WI38 (cell line): ENCODE results near the gene P3H4.

ENCODE experiments used
- H3K4me3 ChIP-seq: 2 replicates; pipeline ENCODE4 v1.5.1; 2011; ENCODE audit warnings: low read depth, mild to moderate bottlenecking, control low read depth, low read length
- TF ChIP-seq, protein P1 (sequence below): IDR thresholded peaks from 2 replicates; pipeline ENCODE4 v1.5.1; 2012; ENCODE audit warnings: low read depth, mild to moderate bottlenecking, control low read depth, low read length

P3H4 gene

DNA sequence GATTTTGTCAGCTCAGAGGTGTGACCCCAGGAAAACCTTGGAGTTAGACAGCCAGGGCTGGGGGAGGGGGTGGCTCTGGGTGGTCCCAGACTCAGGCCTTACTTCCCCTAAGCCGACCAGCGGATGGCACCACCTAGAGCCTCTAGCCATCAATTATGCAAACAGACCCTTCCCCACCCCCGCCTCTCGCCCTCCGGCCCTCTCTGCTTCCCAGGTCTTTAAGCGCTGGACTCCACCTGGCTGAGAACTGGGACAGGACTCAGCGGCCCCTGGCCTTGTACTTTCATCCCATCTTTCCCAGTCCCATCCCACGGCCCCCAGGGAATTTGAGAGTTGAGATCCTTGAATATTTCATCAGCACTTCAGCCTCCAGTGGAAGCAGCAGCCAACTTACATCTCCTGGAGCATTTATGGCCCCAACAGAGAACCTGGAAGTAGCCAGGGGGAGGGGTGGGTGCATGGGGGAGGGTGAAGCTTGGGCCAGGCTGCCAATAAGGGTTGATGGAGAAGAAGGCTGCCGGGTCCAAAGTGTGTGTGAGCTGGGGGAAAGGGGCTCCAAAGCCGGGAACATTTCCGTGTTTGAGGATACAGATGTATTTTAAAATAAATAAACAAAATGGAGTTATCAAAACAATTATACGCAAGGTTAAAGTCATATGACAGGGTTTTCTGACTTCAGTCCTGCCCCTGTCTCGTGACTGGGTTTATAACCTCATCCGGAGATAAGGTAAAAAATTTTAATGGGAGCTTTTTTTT, 17.8 kb downstream of the P3H4 start:
- TF ChIP-seq, protein P1, sequence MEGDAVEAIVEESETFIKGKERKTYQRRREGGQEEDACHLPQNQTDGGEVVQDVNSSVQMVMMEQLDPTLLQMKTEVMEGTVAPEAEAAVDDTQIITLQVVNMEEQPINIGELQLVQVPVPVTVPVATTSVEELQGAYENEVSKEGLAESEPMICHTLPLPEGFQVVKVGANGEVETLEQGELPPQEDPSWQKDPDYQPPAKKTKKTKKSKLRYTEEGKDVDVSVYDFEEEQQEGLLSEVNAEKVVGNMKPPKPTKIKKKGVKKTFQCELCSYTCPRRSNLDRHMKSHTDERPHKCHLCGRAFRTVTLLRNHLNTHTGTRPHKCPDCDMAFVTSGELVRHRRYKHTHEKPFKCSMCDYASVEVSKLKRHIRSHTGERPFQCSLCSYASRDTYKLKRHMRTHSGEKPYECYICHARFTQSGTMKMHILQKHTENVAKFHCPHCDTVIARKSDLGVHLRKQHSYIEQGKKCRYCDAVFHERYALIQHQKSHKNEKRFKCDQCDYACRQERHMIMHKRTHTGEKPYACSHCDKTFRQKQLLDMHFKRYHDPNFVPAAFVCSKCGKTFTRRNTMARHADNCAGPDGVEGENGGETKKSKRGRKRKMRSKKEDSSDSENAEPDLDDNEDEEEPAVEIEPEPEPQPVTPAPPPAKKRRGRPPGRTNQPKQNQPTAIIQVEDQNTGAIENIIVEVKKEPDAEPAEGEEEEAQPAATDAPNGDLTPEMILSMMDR: no peak
- H3K4me3 ChIP-seq: no peak overlapping the region

DNA sequence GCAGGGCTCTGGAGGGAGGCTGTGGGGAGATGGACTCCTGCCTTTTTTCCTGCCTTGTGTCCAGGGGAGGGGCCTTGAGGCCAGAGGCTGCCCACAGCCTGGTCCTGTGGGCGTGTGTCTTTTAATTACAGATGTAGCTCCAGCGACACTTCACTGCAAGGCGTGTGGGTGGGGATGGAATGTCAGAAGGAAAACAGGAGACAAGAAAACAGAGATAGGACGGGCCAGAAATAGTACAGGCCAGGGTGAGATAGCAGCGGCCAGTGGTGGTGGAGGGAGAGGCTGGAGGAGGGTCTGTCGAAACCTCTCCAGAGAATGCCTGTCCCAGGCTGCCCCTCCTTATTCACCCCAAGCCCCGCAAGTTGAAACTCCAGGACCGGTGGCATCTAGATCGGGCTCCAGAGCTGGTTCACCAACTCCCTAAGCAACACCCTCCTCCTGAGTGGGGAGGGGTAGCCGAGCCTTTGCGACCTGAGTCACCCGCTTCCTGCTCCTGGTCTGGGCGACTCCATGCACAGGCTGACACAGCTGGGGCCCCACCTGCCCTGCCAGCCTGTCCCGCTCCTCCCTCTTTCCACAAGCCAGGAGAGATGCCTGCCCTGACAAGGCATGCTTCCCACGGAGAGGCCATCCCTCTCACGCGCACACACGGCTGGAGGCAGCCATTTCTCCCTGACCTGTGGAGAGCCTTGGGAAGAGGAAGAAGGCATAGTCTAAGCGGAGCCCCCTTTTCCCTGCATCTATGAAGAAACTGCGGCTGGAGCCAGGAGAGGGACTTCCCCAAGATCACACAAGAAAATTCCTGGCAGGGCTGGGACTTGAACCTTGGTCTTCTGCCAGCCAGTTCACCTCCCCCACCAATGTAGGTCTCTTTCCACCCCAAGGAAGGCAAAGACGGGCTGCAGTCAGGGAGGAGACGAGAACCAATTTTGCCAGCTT, 18.6 kb downstream of the P3H4 start:
- no peak overlapping the region for H3K4me3 ChIP-seq
- TF ChIP-seq, protein P1: no peak

DNA sequence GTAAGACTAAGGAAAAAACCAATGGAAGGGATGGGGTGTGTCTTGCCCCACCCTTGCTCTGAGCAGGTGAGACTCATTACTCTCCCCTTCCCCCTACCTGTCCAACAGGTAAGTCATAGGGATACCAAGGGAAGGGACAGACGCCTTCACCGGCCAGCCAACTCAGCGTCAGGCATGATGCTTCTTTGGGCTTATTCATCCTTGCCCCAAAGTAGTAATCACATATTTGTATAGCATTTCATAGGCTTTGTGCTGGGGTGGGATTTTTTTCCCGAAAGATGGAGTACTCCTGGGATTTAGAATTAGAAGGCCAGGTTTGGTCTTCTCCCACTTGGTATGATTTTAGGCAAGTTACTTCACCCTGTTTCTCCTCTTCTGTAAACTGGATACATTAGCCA, 24.7 kb downstream of the P3H4 start:
- TF ChIP-seq, protein P1: no peak
- H3K4me3 ChIP-seq: no peak overlapping the region

DNA sequence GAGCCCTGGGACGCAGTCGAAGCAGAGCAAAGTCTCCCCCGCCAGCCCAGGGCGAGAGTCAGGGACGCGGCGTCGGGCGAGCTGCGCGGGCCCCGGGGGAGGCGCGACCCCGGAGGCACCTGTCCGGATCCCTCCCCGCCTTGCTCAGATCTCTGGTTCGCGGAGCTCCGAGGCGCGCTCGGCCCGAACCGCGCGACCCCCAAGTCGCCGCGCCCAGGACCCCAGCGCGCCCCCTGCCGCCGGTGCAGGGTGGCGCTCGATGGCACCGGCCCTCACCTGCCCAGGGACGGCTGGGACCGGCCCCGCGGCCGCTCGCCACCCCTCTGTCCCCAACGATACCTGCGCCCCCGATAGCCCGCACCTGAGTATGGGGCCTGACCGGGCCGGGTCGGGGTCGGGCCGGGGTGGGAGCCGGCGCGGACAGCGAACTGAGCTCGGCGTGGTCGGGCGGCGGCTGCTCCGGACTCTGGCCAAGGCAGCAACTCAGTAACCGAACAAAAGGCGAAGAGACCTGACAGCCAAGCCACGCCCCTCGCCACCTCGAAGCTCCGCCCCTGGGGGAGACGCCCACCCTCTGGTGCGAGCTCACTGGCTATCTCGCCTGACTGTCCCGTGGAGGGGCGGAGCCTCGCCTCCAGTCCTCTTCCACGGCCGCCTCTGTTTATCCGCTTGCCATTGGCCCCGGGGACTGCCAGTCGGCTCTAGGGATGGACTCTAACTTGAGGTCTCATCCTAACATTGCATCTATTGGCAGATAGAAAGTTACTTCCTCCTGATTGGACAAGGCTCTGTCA, 25.3 kb downstream of the P3H4 start, which contains the start of gene JUP:
Gene JUP, minus strand, starts transcription at position 485 of the 794 bp plus-strand sequence. CDS start 14,857 bp downstream, outside the sequence.
- TF ChIP-seq, protein P1: peak; percentile 15; the same call in 1 of the 2 replicates
- peak within 1 kb of the TSS; percentile 61 for H3K4me3 ChIP-seq

DNA sequence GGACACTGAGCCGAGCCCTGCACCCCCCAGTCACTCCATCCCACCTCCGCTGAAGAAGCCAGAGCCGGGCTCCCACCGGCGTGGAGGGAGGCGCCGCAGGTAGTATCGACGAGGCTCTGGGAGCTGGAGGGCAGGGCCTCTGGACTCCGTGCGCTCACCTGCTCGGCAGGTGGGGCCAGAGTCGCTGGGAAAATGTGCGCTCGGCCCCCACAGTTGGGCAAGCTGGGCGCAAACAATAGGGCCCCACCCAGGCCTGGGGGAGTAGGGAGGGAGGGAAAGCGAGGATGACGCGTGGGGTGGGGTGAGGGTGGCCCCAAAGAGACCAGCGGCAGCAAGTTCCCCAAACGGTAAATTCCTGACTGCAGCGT, 25.9 kb downstream of the P3H4 start:
- TF ChIP-seq, protein P1: no peak
- peak overlapping the region; percentile 61 for H3K4me3 ChIP-seq

DNA sequence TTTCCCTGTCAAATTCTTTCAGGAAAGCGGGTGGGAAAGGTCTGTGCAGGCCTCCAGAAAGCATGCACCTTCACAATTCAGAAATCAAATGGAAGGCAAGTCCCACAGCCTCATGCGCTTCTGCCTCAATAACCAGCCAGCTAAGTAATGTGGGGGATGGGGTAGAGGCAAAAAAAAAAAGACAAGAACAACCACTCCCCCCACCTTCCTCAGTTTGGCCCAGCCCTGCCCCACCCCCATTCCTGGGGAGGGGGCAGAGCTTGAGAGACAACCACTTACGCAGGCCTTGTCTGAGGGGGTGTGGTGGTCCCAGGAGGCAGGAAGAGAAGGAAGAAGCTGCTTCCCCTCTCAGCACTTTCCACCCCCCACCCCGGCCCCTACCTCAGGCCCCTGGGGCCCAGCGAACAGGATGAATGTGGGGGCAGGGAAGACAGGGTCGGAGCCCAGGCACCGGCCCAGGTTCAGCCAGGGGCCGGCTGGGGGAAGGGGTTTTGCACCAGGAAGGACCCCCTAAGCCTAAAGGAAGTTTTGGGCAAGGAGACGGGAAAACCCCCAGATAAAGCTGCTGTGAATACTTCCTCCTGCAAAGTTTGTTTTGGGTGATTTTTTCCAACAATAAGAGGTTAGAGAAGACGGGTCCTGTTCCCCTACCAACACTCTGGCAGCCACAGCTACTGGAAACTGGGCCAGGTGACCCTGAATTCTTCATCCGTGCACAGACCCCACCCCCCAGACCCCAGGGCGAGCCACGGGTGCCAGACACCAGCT, 26.5 kb downstream of the P3H4 start:
- TF ChIP-seq, protein P1: no peak
- peak overlapping the region; percentile 61 for H3K4me3 ChIP-seq
